Purkinje cell (primary cell): ENCODE results near the gene ALG6. TPM values are rescaled to one million over a fixed set of nuclear protein-coding genes. Genes with fewer than 3 reads are reported as not detected.

Experiments
- polyA plus RNA-seq: library from polyadenylated mRNA; unstranded; fragments of >200 nt; fragmentation: Nextera tagmentation; gene quantifications from 2 replicates; pipeline ENCODE4 v1.2.1, GENCODE V29; 2014

Gene ALG6
- 10.7 and 13.6 TPM in 2 replicates for polyA plus RNA-seq

DNA sequence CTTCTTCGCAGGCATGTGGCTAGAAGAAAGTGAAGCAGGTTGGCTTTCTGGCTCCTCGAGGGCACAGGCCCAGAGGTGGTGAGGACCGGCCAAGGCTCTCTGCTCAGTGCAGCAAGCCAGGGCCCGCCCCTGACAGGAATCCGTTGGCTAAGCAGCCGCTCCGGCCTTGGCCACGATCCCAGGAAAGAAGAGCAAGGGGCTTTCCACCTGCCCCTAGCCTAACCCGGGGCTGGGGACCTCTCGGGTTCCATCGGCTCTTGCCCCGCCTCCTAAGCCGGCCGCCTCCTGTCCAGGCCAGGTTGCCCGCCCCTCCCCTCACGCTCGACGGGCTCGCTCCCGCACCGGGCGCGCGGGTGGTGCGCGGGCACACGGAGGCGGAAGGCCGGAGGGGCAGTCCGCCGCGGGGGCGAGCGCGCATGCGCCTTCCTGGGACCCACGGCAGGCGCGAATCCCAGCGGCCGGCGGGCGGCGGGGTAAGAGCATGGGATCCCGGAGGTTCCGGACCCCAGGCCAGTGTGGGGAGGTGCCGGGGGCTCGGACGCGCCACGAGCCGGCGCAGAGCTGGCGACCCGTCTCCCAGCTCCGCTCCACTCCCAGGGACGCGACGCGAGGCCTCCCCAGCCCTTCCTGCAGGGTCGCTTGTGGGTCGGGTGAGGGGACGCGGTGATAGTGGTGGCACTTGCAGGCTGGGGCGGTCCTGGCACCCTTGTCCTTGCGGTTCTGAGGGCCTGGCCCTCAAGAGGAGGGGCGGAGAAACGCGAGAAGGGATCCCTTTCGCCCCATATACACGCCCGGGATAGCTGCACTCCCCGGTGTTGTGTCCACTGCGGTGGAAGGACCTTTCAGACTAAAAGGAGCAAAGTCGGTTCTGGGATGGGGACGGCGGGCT lies at the start of gene ALG6:
ALG6 (plus strand) TSS at position 413 of the 889 bp plus-strand sequence. CDS start 3,351 bp downstream, outside the sequence.

DNA sequence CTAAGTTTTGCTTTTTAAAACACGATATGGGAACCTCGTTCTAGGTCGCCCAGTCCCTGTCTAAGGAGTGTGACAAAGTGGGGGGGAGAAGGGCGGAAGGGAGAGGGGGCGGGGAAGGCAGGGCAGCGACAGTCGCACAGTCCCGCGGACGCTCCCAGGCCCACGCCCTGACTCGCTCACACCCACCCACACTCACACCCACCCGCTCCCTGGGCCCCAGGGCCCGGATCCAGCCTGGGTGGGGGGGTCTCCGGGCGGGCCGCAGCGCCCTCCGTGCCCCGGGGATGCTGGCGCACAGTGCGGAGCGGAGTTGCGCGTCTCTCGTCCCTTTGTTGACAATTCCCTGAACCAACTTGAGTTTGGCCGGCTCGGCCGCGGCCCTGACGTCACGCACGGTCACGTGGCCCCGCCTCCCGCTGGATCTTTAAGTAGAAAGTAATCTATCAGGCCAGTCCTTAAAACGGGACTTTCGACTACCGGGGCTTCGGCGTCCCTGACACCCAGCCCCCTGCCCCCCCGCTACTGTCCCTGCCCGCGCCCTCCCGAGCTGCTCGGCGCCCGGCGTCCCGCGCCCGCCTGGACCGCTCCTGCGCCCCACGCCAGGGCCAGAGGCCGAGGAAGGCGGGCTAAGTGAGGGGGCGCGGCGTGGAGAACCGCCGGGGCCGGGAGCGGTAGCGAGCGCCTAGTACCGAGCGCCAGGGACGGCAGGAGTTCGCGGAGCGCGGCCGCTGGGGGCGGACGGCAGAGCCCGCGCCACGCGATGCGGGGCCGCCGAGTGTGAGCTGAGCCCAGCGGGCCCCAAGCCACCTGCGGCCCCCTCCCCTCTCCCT lies 45.1 kb upstream of the ALG6 start, which contains the start of gene FOXD3:
FOXD3 (plus strand) TSS at position 454 of the 830 bp plus-strand sequence. CDS start 492 bp downstream, outside the sequence.

Other genes starting within 250 kb of the ALG6 start
- gene FOXD3, start 45.1 kb upstream of the ALG6 start, polyA plus RNA-seq = not detected in 2 replicates
- gene ITGB3BP, start 155.6 kb downstream of the ALG6 start, polyA plus RNA-seq = 29.8 and 43.9 TPM in 2 replicates
- 31.4 and 33.3 TPM in 2 replicates for gene EFCAB7, start 155.9 kb downstream of the ALG6 start, polyA plus RNA-seq
- 29.2 and 30.2 TPM in 2 replicates for gene PGM1, start 225.8 kb downstream of the ALG6 start, polyA plus RNA-seq